SK-N-SH treated with all-trans-retinoic acid at 6 μM for 48 hours (cell line): ENCODE results near the gene BRD4.

ENCODE experiments used
- ATAC-seq: fragments of 200-7000 bp; cut with Tn5 transposase; 3 replicates; pipeline ENCODE4 v1.9.1; 2020; ENCODE audit warnings: mild to moderate bottlenecking, moderate library complexity
- ARNTL ChIP-seq: fragments of 450-650 bp; formaldehyde crosslinking; IDR thresholded peaks from 2 replicates; pipeline ENCODE4 v1.5.0; 2020; ENCODE audit warnings: low read depth, mild to moderate bottlenecking, moderate library complexity, borderline replicate concordance
- BACH2 ChIP-seq: fragments of 250-450 bp; sonication (Bioruptor Pico); IDR thresholded peaks from 2 replicates; pipeline ENCODE4 v1.9.0; 2021; ENCODE audit warnings: mild to moderate bottlenecking, borderline replicate concordance
- CREB5 ChIP-seq: fragments of 250-450 bp; sonication (Bioruptor Pico); IDR thresholded peaks from 2 replicates; pipeline ENCODE4 v1.5.1; 2020; ENCODE audit warnings: low read depth, mild to moderate bottlenecking, moderate library complexity
- CSDC2 ChIP-seq: fragments of 250-450 bp; sonication (Bioruptor Pico); IDR thresholded peaks from 2 replicates; pipeline ENCODE4 v1.5.0; 2020; ENCODE audit warnings: mild to moderate bottlenecking, moderate library complexity
- CSRNP3 ChIP-seq: fragments of 250-450 bp; sonication (Bioruptor Pico); IDR thresholded peaks from 2 replicates; pipeline ENCODE4 v1.5.1; 2021; ENCODE audit warnings: mild to moderate bottlenecking, moderate library complexity
- ESRRG ChIP-seq: fragments of 250-450 bp; sonication (Bioruptor Pico); IDR thresholded peaks from 2 replicates; pipeline ENCODE4 v1.6.1; 2021; ENCODE audit warnings: mild to moderate bottlenecking
- GLIS3 ChIP-seq: fragments of 250-450 bp; sonication (Bioruptor Pico); IDR thresholded peaks from 2 replicates; pipeline ENCODE4 v1.5.0; 2020; ENCODE audit warnings: mild to moderate bottlenecking, moderate library complexity
- ISL1 ChIP-seq: fragments of 250-450 bp; sonication (Bioruptor Pico); IDR thresholded peaks from 2 replicates; pipeline ENCODE4 v2.1.2; 2022; ENCODE audit warnings: mild to moderate bottlenecking, moderate library complexity
- PATZ1 ChIP-seq: fragments of 250-450 bp; sonication (Bioruptor Pico); IDR thresholded peaks from 2 replicates; pipeline ENCODE4 v1.8.0; 2020; ENCODE audit warnings: mild to moderate bottlenecking, moderate library complexity, borderline replicate concordance
- POU6F1 ChIP-seq: fragments of 250-450 bp; sonication (Bioruptor Pico); IDR thresholded peaks from 2 replicates; pipeline ENCODE4 v1.8.0; 2021; ENCODE audit warnings: low read depth, mild to moderate bottlenecking, moderate library complexity, borderline replicate concordance
- RARB ChIP-seq: fragments of 250-450 bp; sonication (Bioruptor Pico); IDR thresholded peaks from 2 replicates; pipeline ENCODE4 v1.8.0; 2021; ENCODE audit warnings: mild to moderate bottlenecking, moderate library complexity
- SNAI2 ChIP-seq: fragments of 250-450 bp; sonication (Bioruptor Pico); IDR thresholded peaks from 2 replicates; pipeline ENCODE4 v1.5.0; 2020; ENCODE audit warnings: mild to moderate bottlenecking, moderate library complexity
- TCF4 ChIP-seq: fragments of 250-450 bp; sonication (Bioruptor Pico); IDR thresholded peaks from 2 replicates; pipeline ENCODE4 v1.8.0; 2021; ENCODE audit warnings: mild to moderate bottlenecking, moderate library complexity, borderline replicate concordance
- TOX ChIP-seq: fragments of 250-450 bp; sonication (Bioruptor Pico); IDR thresholded peaks from 2 replicates; pipeline ENCODE4 v1.8.0; 2021; ENCODE audit warnings: mild to moderate bottlenecking, moderate library complexity, borderline replicate concordance
- TSHZ2 ChIP-seq: fragments of 250-450 bp; sonication (Bioruptor Pico); IDR thresholded peaks from 2 replicates; pipeline ENCODE4 v1.5.0; 2020; ENCODE audit warnings: mild to moderate bottlenecking, moderate library complexity
- ZC3H10 ChIP-seq: fragments of 250-450 bp; sonication (Bioruptor Pico); IDR thresholded peaks from 2 replicates; pipeline ENCODE4 v1.5.1; 2021; ENCODE audit warnings: mild to moderate bottlenecking, moderate library complexity
- ZFP3 ChIP-seq: fragments of 250-450 bp; sonication (Bioruptor Pico); IDR thresholded peaks from 2 replicates; pipeline ENCODE4 v1.5.0; 2020; ENCODE audit warnings: mild to moderate bottlenecking, moderate library complexity
- ZFP30 ChIP-seq: fragments of 450-650 bp; formaldehyde crosslinking; IDR thresholded peaks from 2 replicates; pipeline ENCODE4 v1.5.0; 2022; ENCODE audit warnings: mild to moderate bottlenecking, moderate library complexity
- ZNF565 ChIP-seq: fragments of 450-650 bp; formaldehyde crosslinking; conservative IDR thresholded peaks from 2 replicates; pipeline ENCODE4 v1.5.0; 2020; ENCODE audit warnings: low read depth, mild to moderate bottlenecking, moderate library complexity
- ZNF70 ChIP-seq: fragments of 450-650 bp; formaldehyde crosslinking; IDR thresholded peaks from 2 replicates; pipeline ENCODE4 v1.5.0; 2020; ENCODE audit warnings: mild to moderate bottlenecking, moderate library complexity
- ZNF8 ChIP-seq: fragments of 450-650 bp; formaldehyde crosslinking; IDR thresholded peaks from 2 replicates; pipeline ENCODE4 v1.5.0; 2020; ENCODE audit warnings: mild to moderate bottlenecking, moderate library complexity

BRD4 gene

GRCh38 chr19:15268928-15269253 lies 63.4 kb downstream of the BRD4 start:
- TF ChIP-seq ZFP30: no peak
- TF ChIP-seq ZNF70 (CRISPR knock-in tag): no peak
- TF ChIP-seq, all 23 proteins: peak for 0
- no peak for ATAC-seq

GRCh38 chr19:15268192-15268927 lies 64.0 kb downstream of the BRD4 start:
- TF ChIP-seq ZFP30 (no peak), ESRRG (CRISPR knock-in tag) (no peak), ZNF565 (CRISPR knock-in tag) (no peak), TCF4 (CRISPR knock-in tag) (no peak), ZFP3 (CRISPR knock-in tag) (no peak), GLIS3 (no peak), RARB (no peak), ZNF70 (CRISPR knock-in tag) (no peak), CSRNP3 (CRISPR knock-in tag) (no peak), ARNTL (no peak), ZC3H10 (CRISPR knock-in tag) (no peak), SNAI2 (CRISPR knock-in tag) (no peak), CSDC2 (CRISPR knock-in tag) (no peak), CREB5 (CRISPR knock-in tag) (no peak)
- ATAC-seq: no peak

GRCh38 chr19:15266683-15267082 lies 65.7 kb downstream of the BRD4 start:
- no peak; the same call in 2 of the 3 replicates for ATAC-seq
- no peak for TF ChIP-seq POU6F1 (CRISPR knock-in tag)
- TF ChIP-seq ZNF565 (CRISPR knock-in tag): no peak
- TF ChIP-seq PATZ1 (CRISPR knock-in tag): no peak
- TF ChIP-seq RARB: no peak
- no peak for TF ChIP-seq CSDC2 (CRISPR knock-in tag)
- no peak for TF ChIP-seq TCF4 (CRISPR knock-in tag)
- TF ChIP-seq TSHZ2 (CRISPR knock-in tag): no peak
- TF ChIP-seq SNAI2 (CRISPR knock-in tag): no peak
- no peak for TF ChIP-seq GLIS3
- no peak for TF ChIP-seq TOX
- no peak for TF ChIP-seq ZC3H10 (CRISPR knock-in tag)
- TF ChIP-seq CREB5 (CRISPR knock-in tag): no peak
- TF ChIP-seq ESRRG (CRISPR knock-in tag): no peak
- TF ChIP-seq ZNF8: no peak
- no peak for TF ChIP-seq CSRNP3 (CRISPR knock-in tag)
- TF ChIP-seq ISL1 (CRISPR knock-in tag): no peak
- no peak for TF ChIP-seq BACH2 (CRISPR knock-in tag)
